HG03196 (cell line): Measurements from ENCODE around the gene SERPINB5.

Experiments used
- ATAC-seq: cut with Tn5 transposase; IDR thresholded peaks from one replicate; pipeline ENCODE4 v1.9.1; 2021; ENCODE audit not compliant: unreplicated experiment

SERPINB5 gene

GRCh38 chr18:63520053-63520685 lies 43.4 kb downstream of the SERPINB5 start:
- no peak for ATAC-seq

DNA sequence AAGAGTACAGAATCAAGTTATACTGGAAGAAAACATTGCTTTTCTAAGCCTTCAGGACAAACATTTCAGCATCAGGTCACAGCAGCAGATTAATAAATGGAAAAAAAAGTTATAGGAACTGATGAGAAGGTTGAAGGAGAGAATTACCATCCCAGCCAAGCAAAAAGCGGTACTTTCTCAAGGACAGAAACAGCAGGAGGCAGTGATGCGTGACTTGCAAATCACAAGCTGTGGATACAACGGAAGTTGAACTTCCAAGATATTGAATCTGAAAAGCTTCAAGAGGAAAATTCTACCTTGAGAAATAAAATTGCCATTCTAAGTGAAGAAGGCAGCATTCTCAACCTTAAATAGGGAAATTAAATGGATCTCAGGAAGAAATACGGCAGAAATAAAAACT lies 46.9 kb downstream of the SERPINB5 start:
- no peak for ATAC-seq

DNA sequence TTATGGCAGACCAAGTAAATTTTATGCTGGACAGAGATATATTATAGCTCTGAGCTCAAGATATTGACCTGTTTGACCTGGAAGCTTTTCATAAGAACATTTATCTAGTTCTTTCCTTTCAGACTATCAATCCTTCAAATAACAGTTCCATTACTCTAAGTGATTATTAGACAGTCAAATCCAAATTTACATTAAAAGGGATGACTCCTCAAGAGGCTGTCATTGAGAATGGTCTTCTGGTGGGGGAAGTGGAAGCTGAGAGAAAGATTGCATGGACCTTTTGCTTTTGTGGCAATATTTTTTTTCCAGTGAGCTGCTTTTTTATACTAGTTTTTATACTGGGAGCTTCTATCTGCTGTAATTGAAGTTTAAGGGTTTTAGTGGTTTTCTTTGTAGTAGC lies 50.5 kb downstream of the SERPINB5 start:
- no peak for ATAC-seq

GRCh38 chr18:63528863-63529492 lies 52.2 kb downstream of the SERPINB5 start:
- ATAC-seq = no peak

DNA sequence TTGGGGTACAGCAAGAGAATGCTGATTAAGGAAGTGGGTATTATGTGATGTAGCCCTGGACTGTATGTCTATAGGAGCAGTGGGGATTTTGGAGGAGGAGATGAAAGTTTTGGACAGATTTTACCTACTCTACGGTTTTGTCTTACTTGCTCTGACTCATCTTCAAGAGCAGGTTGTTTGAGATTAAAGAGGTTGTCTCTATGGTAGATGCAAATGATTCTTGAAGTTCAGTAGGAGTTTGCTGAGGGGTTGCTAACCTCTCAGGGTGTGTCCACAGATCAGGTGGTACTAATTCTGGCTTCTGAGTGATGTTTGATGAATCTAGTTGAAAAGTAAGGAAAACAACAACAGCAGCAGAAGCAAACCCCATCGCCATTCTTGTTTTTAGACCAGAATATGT lies 55.7 kb downstream of the SERPINB5 start:
- ATAC-seq = no peak

- ATAC-seq = no peak
These were observed 57.9 kb downstream of the SERPINB5 start for GRCh38 chr18:63534615-63535014.

DNA sequence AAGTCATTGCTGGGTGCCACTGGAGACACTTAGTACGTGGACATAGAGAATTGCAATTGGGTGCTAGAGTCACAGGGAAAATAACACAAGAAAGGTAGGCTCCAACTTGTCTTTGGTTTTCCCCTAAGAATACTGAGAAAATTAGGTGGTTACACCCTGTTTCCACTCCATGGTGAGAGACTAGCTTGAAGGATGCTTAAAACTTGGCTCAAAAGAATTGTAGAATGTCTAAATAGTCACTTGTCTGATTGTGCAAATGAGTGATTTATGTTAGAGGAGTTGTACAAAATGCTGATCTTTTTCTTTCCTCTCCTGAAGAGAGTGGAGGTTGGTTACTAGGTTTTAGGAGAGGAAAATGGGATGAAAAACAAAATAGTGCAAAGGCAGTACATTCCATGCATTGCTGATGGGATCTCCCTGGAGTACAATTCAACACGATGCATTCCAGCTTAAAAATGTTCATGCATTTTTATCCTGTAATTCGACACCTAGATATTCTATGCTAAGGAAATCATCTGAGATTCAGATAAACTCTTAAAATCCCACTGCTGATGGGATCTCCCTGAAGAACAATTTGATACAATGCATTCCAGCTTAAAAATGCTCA lies 63.2 kb downstream of the SERPINB5 start:
- ATAC-seq = no peak

- no peak for ATAC-seq
These were observed 65.3 kb downstream of the SERPINB5 start, which contains the start of gene SERPINB12 for GRCh38 chr18:63542069-63542468. TSS of gene SERPINB12 (plus strand) at chr18:63542369. CDS start at chr18:63556160, 13,791 bp downstream.

- no peak for ATAC-seq
These were observed 67.3 kb downstream of the SERPINB5 start for GRCh38 chr18:63544017-63544416.

DNA sequence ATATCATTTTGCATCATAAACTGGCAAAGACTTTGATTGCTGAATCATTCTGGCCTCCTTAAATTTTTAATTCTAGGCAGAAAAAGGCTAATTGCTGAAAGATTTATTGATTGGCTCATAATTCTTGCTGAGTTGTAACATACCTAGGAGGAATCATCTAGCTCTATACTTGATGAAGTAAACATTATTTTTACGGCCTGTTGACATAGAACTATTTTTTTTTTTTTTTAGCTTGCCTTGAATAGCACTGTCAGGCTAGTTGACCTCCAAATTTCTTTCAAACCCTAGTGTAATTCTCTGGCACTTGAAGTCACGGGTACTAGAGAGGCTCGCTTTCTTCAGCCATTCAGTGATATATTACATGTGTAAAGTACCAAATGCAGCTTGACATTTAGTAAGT lies 68.2 kb downstream of the SERPINB5 start:
- ATAC-seq = no peak

DNA sequence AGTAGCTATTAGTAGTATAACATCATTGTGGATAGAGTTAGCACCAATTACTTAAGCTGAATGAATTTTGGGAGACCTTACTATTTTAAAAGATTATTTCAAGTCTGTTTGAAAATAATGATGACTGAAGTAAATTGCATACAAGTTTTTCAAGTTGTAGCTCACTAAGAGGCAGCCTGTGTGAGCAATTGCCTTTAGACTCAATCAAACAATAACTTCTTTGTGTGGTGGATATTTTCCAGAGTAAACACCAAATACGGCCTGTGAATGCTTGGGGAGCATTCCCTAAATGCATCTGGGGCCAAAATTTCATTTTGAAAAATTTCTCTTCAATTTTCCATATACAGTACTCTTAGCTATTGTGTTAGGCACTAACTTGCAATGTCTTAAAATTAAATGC lies 73.3 kb downstream of the SERPINB5 start:
- no peak for ATAC-seq

DNA sequence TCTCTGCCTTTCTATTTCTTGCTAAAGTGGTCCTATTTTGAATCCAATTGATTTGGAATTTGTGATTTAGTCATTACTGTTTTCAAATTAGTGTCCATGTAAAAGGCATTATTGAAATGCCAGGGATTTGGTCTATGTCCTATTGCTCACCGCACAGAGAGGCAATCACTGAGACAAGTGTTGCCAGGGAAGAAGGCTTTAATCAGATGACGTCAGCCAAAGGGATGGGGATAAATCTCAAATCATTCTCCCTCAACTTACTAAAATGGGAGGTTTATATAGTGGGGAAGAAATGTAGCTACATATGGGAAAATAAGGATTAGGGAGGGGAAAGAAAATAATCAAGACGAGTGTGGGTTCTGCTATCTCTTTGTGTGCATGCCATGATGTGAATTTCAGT lies 75.0 kb downstream of the SERPINB5 start:
- ATAC-seq = no peak

DNA sequence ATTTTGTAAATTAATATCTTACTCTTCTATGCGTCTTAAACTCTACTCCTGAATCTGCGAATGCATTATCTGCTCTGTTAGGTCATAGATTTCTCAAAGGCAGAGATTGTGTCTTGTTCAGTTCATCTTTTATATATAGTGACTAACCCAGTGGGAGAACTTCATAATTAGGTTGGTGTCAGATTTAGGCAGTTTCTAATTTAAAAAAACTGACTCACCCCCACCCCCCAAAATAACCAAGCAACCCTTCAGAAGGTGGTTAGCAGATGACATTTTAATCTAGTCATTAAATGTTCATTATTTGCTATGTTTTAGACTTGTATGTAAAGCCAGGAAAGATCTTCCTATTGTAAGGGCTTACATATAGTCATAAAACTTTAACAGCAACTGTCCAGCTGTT lies 75.8 kb downstream of the SERPINB5 start:
- no peak for ATAC-seq

DNA sequence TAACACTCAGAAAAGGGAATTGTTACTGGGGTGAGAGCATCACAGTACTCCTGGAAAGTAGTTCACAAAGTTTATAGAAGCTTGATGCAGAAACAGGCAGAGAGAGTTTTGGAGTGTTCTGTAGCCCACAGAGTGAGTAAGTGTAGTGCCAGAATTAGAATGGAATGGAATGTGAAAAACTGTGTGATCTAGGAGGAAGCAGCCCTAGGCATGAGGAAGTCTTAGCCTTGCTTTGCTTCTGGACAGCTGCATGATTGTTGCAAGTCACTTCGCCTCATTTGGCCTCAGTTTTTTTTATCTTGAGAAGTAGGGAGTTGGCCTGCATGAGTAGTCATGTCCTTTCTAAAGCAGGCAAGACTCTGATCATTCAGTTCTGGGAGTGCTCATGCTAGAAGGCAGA lies 76.3 kb downstream of the SERPINB5 start:
- no peak for ATAC-seq
